NCI-H2196 (cell line): Measurements from ENCODE around the gene COPS3.

Experiments
- DNase-seq: peaks from one replicate; lab custom pipeline; 2025; ENCODE audit not compliant: unreplicated experiment; lab: John Stamatoyannopoulos, UW

COPS3 gene

DNA sequence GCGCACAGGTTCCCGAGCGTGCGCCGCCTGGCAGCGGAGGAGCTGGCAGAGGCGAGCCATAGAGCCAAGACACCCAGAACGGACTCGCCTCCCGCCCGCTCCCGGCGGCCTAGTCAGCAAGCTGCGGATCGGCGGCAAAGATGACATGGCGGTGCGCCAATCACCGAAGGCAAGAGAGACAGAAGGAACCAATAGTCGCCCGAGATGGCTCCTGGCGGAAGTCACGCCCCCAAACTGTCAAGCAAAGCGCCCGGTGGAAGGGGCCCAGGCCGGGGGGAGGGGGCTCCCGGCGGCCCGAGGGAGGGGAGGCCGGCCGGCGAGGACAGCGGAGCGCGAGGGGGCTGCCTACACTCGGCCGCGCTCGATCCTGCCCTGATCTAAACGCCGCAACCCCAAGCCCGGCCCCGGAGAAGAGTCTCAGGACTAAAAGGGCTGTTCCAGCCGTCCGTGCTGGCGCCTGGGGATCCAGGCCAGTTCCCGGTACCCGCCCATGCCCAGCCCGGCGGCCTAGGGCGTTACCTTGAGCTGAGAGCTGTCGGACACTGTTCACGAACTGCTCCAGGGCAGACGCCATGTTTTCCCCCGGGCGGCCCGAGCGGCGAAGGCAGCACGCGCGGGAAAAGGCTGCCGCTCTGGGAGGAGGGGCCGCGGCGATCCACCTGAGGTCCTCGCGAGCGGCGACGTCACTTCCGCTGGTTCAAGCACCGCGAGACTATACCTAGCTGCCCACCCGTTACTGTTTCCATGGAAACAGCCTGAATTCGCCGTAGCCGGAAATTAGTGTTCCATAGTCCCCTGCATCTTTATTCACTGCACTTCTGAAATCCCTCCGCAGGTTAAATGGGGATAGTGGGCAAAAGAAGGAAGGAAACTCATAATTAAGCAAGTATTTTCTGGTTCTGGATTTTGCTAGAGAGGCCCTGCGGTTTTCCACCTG lies at the start of gene COPS3:
COPS3 (minus strand) TSS at position 634 of the 937 bp plus-strand sequence; CDS start at position 574, 60 bp downstream.
- peak; percentile 90 for DNase-seq

GRCh38 chr17:17328251-17328650 lies 47.2 kb upstream of the COPS3 start:
- no peak for DNase-seq

GRCh38 chr17:17326275-17326875 lies 45.3 kb upstream of the COPS3 start:
- no peak for DNase-seq

DNA sequence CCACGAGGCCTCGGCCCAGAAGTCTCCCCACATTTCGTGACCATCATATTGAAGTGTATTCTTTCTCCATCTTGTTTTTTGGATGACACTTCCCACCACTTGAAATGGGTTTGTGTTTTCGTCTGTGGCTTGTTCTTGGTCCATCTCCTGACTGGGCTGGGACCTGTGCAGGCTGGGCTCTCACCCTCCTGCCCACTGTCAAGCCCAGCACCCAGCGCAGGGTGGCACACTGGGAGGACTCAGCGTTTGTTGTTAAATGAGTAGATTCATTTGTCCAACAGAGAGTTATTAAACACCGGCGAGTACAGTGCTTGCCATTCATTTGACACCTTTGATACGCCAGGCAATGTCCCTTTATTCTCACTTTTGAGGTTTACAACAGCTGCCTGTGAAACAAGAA lies 44.8 kb upstream of the COPS3 start:
- no peak for DNase-seq

DNA sequence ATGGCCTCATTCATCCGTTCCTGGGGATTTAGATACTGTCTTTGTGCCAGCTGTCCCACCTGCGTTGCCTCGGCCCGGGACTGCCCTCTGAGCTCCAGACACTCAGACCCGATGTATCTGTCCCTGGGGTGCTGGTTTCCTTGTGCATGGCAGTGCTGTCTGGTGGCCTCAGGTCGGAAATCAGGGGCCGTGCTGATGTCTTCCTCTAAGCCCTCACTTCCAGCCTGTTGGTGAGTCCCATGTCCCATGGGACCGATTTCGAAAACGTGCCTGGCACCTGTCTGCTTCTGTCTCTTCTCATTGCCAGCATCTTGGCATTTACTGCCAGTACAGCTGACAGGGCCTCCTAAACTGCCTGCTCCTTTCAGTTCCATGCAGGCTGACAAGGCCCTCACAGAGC lies 44.2 kb upstream of the COPS3 start:
- DNase-seq = no peak

DNA sequence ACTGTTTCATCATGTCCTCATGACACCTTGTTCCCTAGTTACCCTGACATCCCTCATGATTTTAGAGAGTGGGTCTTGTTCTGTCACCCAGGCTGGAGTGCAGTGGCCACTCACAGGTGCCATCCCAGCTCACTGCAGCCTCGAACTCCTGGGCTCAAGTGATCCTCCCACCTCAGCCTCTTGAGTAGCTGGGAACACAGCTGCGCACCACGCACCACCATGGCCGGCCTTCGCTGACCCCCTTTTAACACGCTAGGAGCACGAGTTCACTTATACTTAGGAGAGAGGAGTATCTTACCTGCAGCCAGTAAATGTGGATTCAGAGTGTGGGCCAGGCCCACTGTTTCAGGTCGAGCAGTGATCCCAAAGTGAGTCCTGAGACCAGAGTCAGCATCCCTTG lies 43.6 kb upstream of the COPS3 start:
- DNase-seq = no peak

DNA sequence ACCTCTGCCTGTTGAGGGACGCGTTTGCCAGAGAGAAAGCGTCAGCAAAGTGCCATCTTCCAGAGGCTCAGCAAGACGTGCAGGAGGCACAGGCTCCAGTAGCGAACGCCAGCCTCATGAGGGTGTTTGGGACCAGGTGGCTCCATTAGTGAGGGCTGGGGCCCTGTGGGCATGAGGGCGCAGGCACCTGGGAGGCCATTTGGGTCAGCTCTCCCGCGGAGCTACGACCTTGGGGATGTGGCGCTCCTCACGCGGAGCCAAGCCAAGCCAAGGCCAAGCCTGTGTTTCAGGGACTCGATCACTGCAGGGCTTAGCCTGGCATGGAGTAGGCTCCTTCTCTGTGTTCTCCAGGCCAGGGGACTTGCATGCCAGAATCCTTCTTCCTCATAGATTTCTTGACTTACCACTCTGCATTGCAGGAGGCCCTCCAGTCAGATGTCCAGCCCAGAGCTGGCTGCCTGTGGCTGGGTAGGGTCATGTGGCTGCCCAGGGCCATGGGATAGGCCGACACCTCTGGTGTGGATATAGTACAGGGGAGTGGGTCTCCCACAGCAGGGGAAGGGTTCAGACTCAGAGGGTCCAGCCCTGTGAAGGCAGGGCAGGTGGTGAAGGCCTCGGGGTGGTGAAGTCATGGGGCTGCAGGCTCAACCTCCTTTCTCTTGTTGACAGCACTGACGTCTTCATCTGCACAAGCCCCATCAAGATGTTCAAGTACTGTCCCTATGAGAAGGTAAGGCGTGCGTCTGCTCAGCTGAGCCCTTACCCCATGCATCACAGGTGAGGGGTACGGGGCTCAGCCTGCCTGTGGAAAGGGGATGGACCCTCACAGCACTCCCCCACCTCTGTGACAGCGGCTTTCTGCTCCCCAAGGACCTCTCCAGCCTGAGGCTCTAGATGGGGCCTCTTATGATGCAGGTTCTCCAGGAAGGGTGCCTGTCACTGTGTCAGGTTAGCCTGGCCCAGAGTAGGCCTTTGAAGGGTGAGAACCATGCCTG lies 41.8 kb upstream of the COPS3 start:
- DNase-seq = no peak

- DNase-seq = no peak
Measured at GRCh38 chr17:17321356-17322025, 40.4 kb upstream of the COPS3 start.

GRCh38 chr17:17320911-17321220 lies 39.8 kb upstream of the COPS3 start:
- DNase-seq = no peak

DNA sequence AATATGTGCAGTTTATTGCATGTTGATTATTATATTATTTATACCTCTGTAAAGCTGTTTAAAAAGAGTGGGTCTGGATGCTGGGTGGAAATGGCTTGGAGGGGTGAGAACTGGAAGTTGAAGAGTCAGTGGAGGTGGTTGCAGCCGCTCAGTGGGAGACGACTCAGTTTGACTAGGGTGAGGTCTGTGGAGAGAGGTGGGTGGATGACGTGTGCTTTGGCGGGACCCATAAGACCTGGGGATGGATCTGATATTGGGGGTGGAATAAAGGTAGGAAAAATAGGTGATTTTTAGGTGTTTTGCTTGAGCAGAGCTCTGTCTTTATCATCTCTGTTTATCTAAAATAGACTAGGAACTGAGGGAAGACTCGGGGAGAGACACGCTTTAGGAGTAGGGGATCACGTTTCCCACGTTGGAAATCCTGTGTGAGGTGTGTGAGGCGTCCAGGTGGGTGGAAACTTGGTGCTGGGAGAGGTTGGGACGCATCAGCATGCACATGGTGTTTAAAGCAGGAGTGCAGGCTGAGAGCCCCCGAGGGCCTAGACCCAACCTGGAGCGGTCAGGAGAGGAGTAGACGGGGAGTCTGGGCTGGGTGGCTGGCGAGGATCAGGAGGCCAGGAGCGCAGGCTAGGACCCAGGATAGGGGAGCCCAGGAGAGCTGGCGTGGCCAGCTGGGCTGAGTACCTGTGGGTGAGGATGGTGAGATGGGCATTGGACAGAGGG lies 39.3 kb upstream of the COPS3 start:
- no peak for DNase-seq

- DNase-seq = peak; percentile 17
Measured at GRCh38 chr17:17315142-17315821, 34.2 kb upstream of the COPS3 start.

DNA sequence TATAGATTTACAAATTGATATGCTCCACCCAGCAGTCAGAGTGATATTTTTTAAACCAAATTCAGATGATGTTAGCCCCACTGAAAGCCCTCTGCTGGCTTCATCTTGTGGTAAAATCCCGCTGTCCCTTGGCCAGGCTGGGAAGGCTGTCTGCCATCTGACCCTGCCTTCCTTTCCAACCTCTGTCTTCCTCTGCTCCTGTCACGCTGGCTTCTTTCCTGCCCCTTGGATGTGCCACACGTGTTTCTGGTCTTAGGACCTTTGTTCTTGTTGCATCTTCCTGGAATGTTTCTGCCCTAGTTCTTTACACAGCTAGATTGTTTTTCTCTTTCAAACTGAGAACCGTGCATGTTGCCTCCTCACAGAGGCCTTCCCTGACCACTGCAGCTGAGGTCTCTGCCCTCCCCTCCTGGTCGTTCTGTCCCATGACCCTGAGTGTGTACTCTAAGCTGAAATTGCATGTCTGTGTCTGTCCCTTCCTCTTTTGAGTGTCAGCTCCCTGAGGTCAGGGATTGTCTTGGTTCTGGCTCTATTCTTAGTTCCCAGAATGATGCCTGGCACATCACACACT lies 33.5 kb upstream of the COPS3 start:
- DNase-seq = no peak

GRCh38 chr17:17313350-17313991 lies 32.4 kb upstream of the COPS3 start:
- DNase-seq = no peak

- no peak for DNase-seq
Measured at GRCh38 chr17:17309356-17309755, 28.3 kb upstream of the COPS3 start.

DNA sequence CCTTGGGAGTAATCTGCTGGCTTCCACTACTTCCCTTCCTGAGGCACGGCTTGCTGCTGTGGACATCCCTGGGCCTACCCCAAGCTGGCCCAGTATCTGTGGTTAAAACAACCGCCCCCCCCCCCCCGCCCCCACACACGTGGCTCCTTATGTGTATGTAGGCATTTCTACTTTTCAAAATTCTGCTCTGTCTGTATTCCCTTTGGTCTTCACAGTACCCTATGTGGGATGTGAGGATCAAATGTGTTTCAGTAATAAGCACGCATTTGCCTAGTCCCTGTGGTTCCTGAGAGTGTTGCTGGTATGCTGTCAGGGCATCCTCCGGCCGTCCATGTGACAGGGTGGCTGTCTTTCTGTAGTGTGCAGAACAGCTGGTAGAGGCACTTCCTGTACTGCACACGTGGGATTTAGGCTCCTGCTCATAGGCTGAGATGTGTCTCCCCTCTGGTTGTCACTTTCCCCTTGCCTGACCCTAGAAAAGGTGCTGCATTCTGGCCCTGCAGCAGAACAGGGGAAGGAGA lies 24.3 kb upstream of the COPS3 start:
- DNase-seq = no peak

GRCh38 chr17:17304521-17304985 lies 23.5 kb upstream of the COPS3 start:
- no peak for DNase-seq

- peak; percentile 24 for DNase-seq
Measured at GRCh38 chr17:17303847-17304490, 22.9 kb upstream of the COPS3 start.
